SU-DHL-6 (cell line): Measurements from ENCODE around the gene NOP53.

Experiments
- EZH2phosphoT487 ChIP-seq: fragments of 200-600 bp; sonication (generic), shearing (Covaris generic); conservative IDR thresholded peaks from 2 replicates; pipeline ENCODE4 v1.6.1; 2018; ENCODE audit warnings: mild to moderate bottlenecking, antibody characterized with exemption, low read length, moderate library complexity, mixed read lengths
- TF ChIP-seq, protein P1 (sequence below): fragments of 200-600 bp; sonication (generic); IDR thresholded peaks from one replicate; pipeline ENCODE4 v1.5.1; 2017; ENCODE audit warnings: antibody characterized with exemption, mild to moderate bottlenecking, low read length, moderate library complexity; ENCODE audit not compliant: insufficient read depth, poor library complexity, severe bottlenecking

DNA sequence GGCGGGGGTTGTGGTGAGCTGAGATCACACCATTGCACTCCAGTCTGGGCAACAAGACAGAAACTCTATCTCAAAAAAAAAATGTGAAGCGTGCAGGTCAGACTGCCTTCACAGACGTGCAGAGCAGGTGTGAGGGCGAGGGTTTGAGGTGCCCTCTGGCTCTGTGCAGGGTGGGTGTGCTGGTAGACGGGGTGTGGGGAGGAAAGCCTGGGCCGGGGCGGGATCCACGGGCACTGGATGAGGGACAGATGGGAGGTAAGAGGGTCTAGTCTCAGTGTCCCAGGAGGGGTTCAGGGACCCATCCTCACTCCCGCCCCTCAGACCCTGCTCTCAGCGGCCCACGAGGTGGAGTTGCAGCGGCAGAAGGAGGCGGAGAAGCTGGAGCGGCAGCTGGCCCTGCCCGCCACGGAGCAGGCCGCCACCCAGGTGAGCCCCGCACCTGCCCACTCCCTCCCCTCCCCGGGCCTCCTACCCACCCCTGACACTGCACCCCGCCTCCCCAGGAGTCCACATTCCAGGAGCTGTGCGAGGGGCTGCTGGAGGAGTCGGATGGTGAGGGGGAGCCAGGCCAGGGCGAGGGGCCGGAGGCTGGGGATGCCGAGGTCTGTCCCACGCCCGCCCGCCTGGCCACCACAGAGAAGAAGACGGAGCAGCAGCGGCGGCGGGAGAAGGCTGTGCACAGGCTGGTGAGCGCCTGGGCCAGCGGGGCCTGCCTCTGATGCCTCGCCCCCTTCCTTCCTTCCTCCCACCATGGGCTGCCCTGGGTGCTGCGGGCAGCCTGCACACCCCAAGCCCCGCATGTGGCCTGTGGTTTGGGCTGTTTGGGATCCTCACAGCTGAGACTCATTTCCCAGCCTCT, 9.1 kb downstream of the NOP53 start:
- TF ChIP-seq, protein P1, sequence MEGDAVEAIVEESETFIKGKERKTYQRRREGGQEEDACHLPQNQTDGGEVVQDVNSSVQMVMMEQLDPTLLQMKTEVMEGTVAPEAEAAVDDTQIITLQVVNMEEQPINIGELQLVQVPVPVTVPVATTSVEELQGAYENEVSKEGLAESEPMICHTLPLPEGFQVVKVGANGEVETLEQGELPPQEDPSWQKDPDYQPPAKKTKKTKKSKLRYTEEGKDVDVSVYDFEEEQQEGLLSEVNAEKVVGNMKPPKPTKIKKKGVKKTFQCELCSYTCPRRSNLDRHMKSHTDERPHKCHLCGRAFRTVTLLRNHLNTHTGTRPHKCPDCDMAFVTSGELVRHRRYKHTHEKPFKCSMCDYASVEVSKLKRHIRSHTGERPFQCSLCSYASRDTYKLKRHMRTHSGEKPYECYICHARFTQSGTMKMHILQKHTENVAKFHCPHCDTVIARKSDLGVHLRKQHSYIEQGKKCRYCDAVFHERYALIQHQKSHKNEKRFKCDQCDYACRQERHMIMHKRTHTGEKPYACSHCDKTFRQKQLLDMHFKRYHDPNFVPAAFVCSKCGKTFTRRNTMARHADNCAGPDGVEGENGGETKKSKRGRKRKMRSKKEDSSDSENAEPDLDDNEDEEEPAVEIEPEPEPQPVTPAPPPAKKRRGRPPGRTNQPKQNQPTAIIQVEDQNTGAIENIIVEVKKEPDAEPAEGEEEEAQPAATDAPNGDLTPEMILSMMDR = no peak
- TF ChIP-seq EZH2phosphoT487 = no peak
